Measurements from ENCODE around the gene CALML4. TPM values are rescaled to one million over a fixed set of nuclear protein-coding genes. Genes with fewer than 3 reads are reported as not detected.

The CALML4 gene
- total and polyA plus RNA-seq, 2 experiments from 2014 or later: 13.4 to 16.2 TPM

DNA sequence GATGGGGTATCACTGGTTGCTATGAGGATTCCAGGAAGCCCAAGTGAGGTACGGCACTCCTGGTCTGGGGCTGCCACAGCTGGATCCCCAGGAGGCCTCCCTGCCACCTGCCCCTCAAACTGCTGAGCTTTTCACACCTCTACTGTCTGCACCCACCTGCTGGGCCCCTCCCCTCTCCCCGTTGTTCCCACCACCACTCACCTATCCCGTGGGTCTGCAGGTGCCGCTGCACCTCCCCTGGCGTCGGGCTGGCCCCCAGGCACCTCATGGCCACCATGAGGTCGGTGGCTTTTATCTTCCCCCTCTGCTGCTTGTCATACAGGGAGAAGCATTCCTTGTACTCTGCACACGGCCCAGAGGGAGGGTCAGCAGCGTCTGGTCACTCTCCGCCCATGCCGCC lies 5.8 kb downstream of the CALML4 start:
- Mint-ChIP-seq H3K27me3 (ENCODE audit: insufficient read depth, low read depth, poor library complexity) (peaks cover 13% of the 10 kb centered on the region), H3K36me3 (ENCODE audit: low read depth) (peaks cover 10% of the 10 kb centered on the region), H3K4me1 (peaks cover 30% of the 10 kb centered on the region), H3K27ac (no peak overlapping the region), H3K4me3 (no peak overlapping the region), H3K9me3 (no peaks in the 10 kb centered on the region)
- no peak overlapping the region for H3K4me3 ChIP-seq
- no peak overlapping the region for H3K4me2 ChIP-seq
- H2AFZ ChIP-seq: no peak overlapping the region
- DNase-seq (ENCODE audit: low spot score): no peak
- no peak for ATAC-seq
- no peak overlapping the region for H3K27ac ChIP-seq (ENCODE audit: low read depth)
- no peak for TF ChIP-seq CREB1 (CRISPR knock-in tag; IDR thresholded peaks at IDR 0.05; ENCODE audit: low read depth)
- no peak for TF ChIP-seq JUNB (IDR thresholded peaks at IDR 0.05; ENCODE audit: unreplicated experiment)
- TF ChIP-seq ZNF331 (CRISPR knock-in tag; IDR thresholded peaks at IDR 0.05; ENCODE audit: low read depth): no peak
- TF ChIP-seq, protein P1, sequence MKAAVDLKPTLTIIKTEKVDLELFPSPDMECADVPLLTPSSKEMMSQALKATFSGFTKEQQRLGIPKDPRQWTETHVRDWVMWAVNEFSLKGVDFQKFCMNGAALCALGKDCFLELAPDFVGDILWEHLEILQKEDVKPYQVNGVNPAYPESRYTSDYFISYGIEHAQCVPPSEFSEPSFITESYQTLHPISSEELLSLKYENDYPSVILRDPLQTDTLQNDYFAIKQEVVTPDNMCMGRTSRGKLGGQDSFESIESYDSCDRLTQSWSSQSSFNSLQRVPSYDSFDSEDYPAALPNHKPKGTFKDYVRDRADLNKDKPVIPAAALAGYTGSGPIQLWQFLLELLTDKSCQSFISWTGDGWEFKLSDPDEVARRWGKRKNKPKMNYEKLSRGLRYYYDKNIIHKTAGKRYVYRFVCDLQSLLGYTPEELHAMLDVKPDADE (IDR thresholded peaks at IDR 0.05): no peak
- no peak for TF ChIP-seq STAT1 (IDR thresholded peaks at IDR 0.05; ENCODE audit: unreplicated experiment)
- no peak for TF ChIP-seq ZNF114 (CRISPR knock-in tag; IDR thresholded peaks at IDR 0.05)
- TF ChIP-seq, protein P2, sequence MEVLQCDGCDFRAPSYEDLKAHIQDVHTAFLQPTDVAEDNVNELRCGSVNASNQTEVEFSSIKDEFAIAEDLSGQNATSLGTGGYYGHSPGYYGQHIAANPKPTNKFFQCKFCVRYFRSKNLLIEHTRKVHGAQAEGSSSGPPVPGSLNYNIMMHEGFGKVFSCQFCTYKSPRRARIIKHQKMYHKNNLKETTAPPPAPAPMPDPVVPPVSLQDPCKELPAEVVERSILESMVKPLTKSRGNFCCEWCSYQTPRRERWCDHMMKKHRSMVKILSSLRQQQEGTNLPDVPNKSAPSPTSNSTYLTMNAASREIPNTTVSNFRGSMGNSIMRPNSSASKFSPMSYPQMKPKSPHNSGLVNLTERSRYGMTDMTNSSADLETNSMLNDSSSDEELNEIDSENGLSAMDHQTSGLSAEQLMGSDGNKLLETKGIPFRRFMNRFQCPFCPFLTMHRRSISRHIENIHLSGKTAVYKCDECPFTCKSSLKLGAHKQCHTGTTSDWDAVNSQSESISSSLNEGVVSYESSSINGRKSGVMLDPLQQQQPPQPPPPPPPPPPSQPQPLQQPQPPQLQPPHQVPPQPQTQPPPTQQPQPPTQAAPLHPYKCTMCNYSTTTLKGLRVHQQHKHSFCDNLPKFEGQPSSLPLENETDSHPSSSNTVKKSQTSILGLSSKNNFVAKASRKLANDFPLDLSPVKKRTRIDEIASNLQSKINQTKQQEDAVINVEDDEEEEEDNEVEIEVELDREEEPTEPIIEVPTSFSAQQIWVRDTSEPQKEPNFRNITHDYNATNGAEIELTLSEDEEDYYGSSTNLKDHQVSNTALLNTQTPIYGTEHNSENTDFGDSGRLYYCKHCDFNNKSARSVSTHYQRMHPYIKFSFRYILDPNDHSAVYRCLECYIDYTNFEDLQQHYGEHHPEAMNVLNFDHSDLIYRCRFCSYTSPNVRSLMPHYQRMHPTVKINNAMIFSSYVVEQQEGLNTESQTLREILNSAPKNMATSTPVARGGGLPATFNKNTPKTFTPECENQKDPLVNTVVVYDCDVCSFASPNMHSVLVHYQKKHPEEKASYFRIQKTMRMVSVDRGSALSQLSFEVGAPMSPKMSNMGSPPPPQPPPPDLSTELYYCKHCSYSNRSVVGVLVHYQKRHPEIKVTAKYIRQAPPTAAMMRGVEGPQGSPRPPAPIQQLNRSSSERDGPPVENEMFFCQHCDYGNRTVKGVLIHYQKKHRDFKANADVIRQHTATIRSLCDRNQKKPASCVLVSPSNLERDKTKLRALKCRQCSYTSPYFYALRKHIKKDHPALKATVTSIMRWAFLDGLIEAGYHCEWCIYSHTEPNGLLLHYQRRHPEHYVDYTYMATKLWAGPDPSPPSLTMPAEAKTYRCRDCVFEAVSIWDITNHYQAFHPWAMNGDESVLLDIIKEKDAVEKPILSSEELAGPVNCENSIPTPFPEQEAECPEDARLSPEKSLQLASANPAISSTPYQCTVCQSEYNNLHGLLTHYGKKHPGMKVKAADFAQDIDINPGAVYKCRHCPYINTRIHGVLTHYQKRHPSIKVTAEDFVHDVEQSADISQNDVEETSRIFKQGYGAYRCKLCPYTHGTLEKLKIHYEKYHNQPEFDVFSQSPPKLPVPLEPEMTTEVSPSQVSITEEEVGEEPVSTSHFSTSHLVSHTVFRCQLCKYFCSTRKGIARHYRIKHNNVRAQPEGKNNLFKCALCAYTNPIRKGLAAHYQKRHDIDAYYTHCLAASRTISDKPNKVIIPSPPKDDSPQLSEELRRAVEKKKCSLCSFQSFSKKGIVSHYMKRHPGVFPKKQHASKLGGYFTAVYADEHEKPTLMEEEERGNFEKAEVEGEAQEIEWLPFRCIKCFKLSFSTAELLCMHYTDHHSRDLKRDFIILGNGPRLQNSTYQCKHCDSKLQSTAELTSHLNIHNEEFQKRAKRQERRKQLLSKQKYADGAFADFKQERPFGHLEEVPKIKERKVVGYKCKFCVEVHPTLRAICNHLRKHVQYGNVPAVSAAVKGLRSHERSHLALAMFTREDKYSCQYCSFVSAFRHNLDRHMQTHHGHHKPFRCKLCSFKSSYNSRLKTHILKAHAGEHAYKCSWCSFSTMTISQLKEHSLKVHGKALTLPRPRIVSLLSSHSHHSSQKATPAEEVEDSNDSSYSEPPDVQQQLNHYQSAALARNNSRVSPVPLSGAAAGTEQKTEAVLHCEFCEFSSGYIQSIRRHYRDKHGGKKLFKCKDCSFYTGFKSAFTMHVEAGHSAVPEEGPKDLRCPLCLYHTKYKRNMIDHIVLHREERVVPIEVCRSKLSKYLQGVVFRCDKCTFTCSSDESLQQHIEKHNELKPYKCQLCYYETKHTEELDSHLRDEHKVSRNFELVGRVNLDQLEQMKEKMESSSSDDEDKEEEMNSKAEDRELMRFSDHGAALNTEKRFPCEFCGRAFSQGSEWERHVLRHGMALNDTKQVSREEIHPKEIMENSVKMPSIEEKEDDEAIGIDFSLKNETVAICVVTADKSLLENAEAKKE (CRISPR knock-in tag; IDR thresholded peaks at IDR 0.05): no peak
- TF ChIP-seq, protein P3, sequence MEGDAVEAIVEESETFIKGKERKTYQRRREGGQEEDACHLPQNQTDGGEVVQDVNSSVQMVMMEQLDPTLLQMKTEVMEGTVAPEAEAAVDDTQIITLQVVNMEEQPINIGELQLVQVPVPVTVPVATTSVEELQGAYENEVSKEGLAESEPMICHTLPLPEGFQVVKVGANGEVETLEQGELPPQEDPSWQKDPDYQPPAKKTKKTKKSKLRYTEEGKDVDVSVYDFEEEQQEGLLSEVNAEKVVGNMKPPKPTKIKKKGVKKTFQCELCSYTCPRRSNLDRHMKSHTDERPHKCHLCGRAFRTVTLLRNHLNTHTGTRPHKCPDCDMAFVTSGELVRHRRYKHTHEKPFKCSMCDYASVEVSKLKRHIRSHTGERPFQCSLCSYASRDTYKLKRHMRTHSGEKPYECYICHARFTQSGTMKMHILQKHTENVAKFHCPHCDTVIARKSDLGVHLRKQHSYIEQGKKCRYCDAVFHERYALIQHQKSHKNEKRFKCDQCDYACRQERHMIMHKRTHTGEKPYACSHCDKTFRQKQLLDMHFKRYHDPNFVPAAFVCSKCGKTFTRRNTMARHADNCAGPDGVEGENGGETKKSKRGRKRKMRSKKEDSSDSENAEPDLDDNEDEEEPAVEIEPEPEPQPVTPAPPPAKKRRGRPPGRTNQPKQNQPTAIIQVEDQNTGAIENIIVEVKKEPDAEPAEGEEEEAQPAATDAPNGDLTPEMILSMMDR (conservative IDR thresholded peaks at IDR 0.05; ENCODE audit: low read depth in 2 of 2): no peak
- TF ChIP-seq, protein P4, sequence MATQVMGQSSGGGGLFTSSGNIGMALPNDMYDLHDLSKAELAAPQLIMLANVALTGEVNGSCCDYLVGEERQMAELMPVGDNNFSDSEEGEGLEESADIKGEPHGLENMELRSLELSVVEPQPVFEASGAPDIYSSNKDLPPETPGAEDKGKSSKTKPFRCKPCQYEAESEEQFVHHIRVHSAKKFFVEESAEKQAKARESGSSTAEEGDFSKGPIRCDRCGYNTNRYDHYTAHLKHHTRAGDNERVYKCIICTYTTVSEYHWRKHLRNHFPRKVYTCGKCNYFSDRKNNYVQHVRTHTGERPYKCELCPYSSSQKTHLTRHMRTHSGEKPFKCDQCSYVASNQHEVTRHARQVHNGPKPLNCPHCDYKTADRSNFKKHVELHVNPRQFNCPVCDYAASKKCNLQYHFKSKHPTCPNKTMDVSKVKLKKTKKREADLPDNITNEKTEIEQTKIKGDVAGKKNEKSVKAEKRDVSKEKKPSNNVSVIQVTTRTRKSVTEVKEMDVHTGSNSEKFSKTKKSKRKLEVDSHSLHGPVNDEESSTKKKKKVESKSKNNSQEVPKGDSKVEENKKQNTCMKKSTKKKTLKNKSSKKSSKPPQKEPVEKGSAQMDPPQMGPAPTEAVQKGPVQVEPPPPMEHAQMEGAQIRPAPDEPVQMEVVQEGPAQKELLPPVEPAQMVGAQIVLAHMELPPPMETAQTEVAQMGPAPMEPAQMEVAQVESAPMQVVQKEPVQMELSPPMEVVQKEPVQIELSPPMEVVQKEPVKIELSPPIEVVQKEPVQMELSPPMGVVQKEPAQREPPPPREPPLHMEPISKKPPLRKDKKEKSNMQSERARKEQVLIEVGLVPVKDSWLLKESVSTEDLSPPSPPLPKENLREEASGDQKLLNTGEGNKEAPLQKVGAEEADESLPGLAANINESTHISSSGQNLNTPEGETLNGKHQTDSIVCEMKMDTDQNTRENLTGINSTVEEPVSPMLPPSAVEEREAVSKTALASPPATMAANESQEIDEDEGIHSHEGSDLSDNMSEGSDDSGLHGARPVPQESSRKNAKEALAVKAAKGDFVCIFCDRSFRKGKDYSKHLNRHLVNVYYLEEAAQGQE (IDR thresholded peaks at IDR 0.05; ENCODE audit: unreplicated experiment): no peak
- TF ChIP-seq NANOG (IDR thresholded peaks at IDR 0.05; ENCODE audit: borderline replicate concordance): no peak
- TF ChIP-seq EZH2 (IDR thresholded peaks at IDR 0.05; ENCODE audit: low read depth, unreplicated experiment): no peak
- TF ChIP-seq POLR2AphosphoS5 (IDR thresholded peaks at IDR 0.05; ENCODE audit: low read depth): no peak
- no peak for TF ChIP-seq EZH2phosphoT487 (IDR thresholded peaks at IDR 0.05; ENCODE audit: unreplicated experiment)
- H4K20me1 ChIP-seq (replicated peaks; ENCODE audit: insufficient read depth): peaks cover 20% of the 10 kb centered on the region
- no peaks in the 10 kb centered on the region for H3K9me2 ChIP-seq (ENCODE audit: insufficient read depth)
- H3K79me2 ChIP-seq (replicated peaks; ENCODE audit: insufficient read depth): 0 out of 2 replicates have a peak, but pooled peaks cover 9% of the 10 kb centered on the region
- H3K36me3 ChIP-seq (ENCODE audit: insufficient read depth): no peaks in the 10 kb centered on the region
- peaks cover 20% of the 10 kb centered on the region for H3K4me1 ChIP-seq (ENCODE audit: insufficient read depth)
- H3K27me3 ChIP-seq (ENCODE audit: insufficient read depth): no peaks in the 10 kb centered on the region
- H3F3A ChIP-seq (replicated peaks; ENCODE audit: low read depth): peaks cover 5% of the 10 kb centered on the region; the same call in 1 of the 2 replicates
